ENCODE measurements around the gene MDM4.
"Not testable (repeated sequence)": the region's sequence is repeated elsewhere in the genome, so short reads cannot be mapped to it uniquely, and the experiment has no call there.

MDM4 gene

DNA sequence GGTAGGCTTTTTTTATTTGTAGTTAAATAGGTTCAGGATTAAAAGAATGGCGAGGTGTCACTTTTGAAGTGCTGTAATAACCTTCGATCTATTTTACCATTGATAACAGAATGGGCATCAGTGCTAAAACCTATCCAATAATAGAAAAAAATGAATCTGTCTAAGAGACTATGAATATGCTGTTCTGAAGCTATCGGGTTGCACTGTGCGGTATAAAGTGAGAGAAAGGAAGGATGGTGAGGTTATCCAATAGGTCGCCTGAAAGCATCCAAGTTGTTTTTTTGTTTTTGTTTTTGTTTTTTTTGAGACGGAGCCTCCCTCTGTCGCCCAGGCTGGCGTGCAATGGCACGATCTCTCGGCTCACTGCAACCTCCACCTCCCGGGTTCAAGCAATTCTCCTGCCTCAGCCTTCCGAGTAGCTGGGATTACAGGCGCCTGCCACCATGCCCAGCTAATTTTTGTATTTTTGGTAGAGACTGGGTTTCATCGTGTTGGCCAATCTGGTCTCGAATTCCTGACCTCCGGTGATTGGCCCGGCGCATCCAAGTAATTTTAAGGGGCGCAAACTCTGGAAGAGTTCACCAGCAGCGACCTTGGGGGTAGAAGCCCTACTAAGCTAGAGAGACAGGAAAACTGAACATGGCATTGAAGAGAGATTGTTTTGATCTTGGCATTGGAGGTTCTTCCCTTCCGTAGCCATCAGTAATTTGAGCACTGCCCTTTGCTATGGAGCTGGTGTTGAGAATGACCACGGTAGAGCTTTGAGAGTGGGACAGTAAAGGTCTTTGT lies 8.7 kb upstream of the MDM4 start:
- DNase-seq (ENCODE audit: low spot score), result no peak
- TF ChIP-seq CTCF (IDR thresholded peaks at IDR 0.05; ENCODE audit: extremely low read depth, missing control alignments), result no peak

DNA sequence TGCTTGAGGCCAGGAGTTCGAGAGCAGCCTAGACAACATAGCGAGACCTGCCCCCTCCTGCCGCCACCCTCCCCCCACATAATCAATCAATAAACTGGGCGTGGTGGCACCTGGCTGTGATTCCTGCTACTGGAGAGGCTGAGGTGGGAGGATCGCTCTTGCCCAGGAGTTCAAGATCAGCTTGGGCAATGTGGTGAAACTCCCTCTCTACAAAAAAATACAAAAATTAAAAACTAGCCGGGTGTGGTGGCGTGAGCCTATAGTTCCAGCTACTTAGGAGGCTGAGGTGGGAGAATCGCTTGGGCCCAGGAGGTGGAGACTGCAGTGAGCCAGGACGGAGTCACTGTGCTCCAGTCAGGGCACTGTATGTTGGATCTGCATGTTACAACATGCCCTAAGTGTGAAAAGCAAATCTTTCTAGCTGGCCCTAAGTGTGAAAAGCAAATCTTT lies 7.0 kb upstream of the MDM4 start:
- no peak for TF ChIP-seq CTCF (IDR thresholded peaks at IDR 0.05; ENCODE audit: extremely low read depth, missing control alignments)
- DNase-seq (ENCODE audit: low spot score), result no peak

GRCh38 chr1:204511366-204511765 lies 4.8 kb upstream of the MDM4 start:
- DNase-seq (ENCODE audit: low spot score), result no peak
- no peak for TF ChIP-seq CTCF (IDR thresholded peaks at IDR 0.05; ENCODE audit: extremely low read depth, missing control alignments)

- no peak for TF ChIP-seq CTCF (IDR thresholded peaks at IDR 0.05; ENCODE audit: extremely low read depth, missing control alignments)
- peak; percentile 61 for DNase-seq (ENCODE audit: low spot score)
These were observed 3.0 kb upstream of the MDM4 start for GRCh38 chr1:204513117-204513716.

DNA sequence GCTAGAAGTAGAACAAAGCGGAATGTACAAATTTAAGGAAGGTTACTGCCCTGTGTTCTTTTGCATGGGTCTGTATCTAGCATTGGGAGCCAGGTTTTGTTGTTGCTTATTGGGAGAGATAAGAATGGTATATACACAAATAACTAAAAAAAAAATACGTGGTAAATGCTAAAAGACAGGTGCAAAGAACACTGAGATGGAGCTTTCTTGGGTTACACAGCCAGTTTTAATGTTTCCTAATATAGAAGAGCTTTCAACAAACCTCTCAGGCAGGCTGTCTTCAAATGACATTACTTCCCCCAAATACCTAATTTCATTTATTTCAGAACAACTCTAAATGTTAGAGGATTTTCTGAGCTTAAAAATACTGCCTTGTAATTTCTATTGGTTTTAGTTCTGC lies 1.4 kb upstream of the MDM4 start:
- TF ChIP-seq CTCF (IDR thresholded peaks at IDR 0.05; ENCODE audit: extremely low read depth, missing control alignments), result no peak

DNA sequence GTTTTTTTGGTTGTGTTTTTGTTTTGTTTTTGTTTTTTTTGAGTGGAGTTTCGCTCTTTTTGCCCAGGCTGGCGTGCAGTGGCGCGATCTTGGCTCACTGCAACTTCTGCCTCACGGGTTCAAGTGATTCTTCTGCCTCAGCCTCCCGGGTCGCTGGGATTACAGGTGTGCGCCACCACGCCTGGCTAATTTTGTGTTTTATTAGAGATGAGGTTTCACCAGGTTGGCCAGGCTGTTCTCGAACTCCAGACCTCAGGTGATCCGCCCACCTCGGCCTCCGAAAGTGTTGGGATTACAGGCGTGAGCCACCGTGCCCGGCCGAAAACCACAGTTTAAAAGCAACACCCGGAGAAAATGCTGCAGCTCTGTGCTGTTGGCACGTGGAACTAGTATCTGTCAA lies 1.2 kb downstream of the MDM4 start:
- DNase-seq (ENCODE audit: low spot score), result not testable (repeated sequence)

More for the DNA sequence above, 1.4 kb upstream of the MDM4 start:
- DNase-seq (ENCODE audit: low spot score), result no peak

- peak; percentile 48 for DNase-seq (ENCODE audit: low spot score)
- TF ChIP-seq CTCF (IDR thresholded peaks at IDR 0.05; ENCODE audit: extremely low read depth, missing control alignments), result no peak
These were observed 4.9 kb downstream of the MDM4 start for GRCh38 chr1:204520834-204521709.

- not testable (repeated sequence) for DNase-seq (ENCODE audit: low spot score)
These were observed 5.8 kb downstream of the MDM4 start for GRCh38 chr1:204521941-204522521.

All from GM20000 (cell line).